A549 (cell line): ENCODE results near the gene NRGN.

Experiments
- BHLHE40 ChIP-seq: IDR thresholded peaks from 2 replicates; pipeline ENCODE4 v1.6.1; 2012; ENCODE audit warnings: low read depth, low read length, inconsistent platforms
- EHMT2 ChIP-seq: fragments of 200-600 bp; sonication (generic); IDR thresholded peaks from 2 replicates; pipeline ENCODE4 v1.6.1; 2016; ENCODE audit warnings: antibody characterized with exemption, low read depth, mild to moderate bottlenecking, moderate library complexity
- NPAS2 ChIP-seq: fragments of 250-450 bp; sonication (Bioruptor Pico); IDR thresholded peaks from 2 replicates; pipeline ENCODE4 v1.8.0; 2022; ENCODE audit warnings: mild to moderate bottlenecking, moderate library complexity, borderline replicate concordance
- POLR2A ChIP-seq: IDR thresholded peaks from 2 replicates; pipeline ENCODE4 v1.6.1; 2012; ENCODE audit warnings: mild to moderate bottlenecking, low read length
- RAD21 ChIP-seq, 2 experiments: fragments of >200 bp in 1 of 2; sonication (Bioruptor Twin) in 1 of 2; formaldehyde crosslinking in 1 of 2; IDR thresholded peaks in 1 of 2; conservative IDR thresholded peaks in 1 of 2; 2 replicates in 1 of 2; 3 replicates in 1 of 2; pipeline ENCODE4 v1.6.1; 2012 to 2018; ENCODE audit warnings: inconsistent platforms in 1 of 2
- SMC3 ChIP-seq: fragments of >200 bp; sonication (Bioruptor Twin); formaldehyde crosslinking; IDR thresholded peaks from 3 replicates; pipeline ENCODE4 v1.6.1; 2018; ENCODE audit warnings: inconsistent platforms
- TP53 ChIP-seq: fragments of 250-450 bp; sonication (Bioruptor Pico); IDR thresholded peaks from 2 replicates; pipeline ENCODE4 v1.5.0; 2021; ENCODE audit warnings: mild to moderate bottlenecking, moderate library complexity
- TF ChIP-seq, protein P1 (sequence below): fragments of 250-450 bp; sonication (Bioruptor Pico); IDR thresholded peaks from 2 replicates; pipeline ENCODE4 v1.5.0; 2021; ENCODE audit warnings: mild to moderate bottlenecking, moderate library complexity, borderline replicate concordance
- TF ChIP-seq, protein P2 (sequence below): fragments of >200 bp; sonication (Bioruptor Twin); formaldehyde crosslinking; IDR thresholded peaks from 3 replicates; pipeline ENCODE4 v1.5.1; 2016

DNA sequence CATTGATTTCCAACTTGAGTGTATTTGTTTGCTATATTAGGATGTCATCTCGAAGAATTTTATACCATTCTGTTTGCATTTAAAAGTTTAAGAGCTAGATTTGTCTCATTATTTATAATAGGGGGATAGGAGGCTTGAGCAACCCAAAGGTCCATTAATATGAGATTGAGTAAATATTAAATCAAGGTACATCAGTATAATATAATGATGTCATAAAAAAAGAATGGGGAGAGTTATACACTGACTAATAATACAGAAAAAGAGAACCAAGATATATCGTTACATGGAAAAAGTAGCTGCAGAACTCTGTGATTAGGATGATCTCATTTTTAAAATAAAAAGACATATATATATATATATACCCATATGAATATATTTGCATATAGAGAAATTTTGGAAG is 46.6 kb upstream of the NRGN start:
- TF ChIP-seq SMC3: no peak
- no peak for TF ChIP-seq TP53 (CRISPR knock-in tag)
- TF ChIP-seq RAD21 (conservative IDR thresholded peaks at IDR 0.05 in 1 of 2, IDR thresholded peaks at IDR 0.05 in 1 of 2): no peak
- TF ChIP-seq, protein P1, sequence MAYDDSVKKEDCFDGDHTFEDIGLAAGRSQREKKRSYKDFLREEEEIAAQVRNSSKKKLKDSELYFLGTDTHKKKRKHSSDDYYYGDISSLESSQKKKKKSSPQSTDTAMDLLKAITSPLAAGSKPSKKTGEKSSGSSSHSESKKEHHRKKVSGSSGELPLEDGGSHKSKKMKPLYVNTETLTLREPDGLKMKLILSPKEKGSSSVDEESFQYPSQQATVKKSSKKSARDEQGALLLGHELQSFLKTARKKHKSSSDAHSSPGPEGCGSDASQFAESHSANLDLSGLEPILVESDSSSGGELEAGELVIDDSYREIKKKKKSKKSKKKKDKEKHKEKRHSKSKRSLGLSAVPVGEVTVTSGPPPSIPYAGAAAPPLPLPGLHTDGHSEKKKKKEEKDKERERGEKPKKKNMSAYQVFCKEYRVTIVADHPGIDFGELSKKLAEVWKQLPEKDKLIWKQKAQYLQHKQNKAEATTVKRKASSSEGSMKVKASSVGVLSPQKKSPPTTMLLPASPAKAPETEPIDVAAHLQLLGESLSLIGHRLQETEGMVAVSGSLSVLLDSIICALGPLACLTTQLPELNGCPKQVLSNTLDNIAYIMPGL (CRISPR knock-in tag): no peak
- TF ChIP-seq, protein P2, sequence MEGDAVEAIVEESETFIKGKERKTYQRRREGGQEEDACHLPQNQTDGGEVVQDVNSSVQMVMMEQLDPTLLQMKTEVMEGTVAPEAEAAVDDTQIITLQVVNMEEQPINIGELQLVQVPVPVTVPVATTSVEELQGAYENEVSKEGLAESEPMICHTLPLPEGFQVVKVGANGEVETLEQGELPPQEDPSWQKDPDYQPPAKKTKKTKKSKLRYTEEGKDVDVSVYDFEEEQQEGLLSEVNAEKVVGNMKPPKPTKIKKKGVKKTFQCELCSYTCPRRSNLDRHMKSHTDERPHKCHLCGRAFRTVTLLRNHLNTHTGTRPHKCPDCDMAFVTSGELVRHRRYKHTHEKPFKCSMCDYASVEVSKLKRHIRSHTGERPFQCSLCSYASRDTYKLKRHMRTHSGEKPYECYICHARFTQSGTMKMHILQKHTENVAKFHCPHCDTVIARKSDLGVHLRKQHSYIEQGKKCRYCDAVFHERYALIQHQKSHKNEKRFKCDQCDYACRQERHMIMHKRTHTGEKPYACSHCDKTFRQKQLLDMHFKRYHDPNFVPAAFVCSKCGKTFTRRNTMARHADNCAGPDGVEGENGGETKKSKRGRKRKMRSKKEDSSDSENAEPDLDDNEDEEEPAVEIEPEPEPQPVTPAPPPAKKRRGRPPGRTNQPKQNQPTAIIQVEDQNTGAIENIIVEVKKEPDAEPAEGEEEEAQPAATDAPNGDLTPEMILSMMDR: no peak
- no peak for TF ChIP-seq POLR2A
- TF ChIP-seq EHMT2: no peak
- no peak for TF ChIP-seq BHLHE40
- TF ChIP-seq NPAS2 (CRISPR knock-in tag): no peak
